ENCODE data around the gene ENPP4.
"Not testable (repeated sequence)": the region's sequence is repeated elsewhere in the genome, so short reads cannot be mapped to it uniquely, and the experiment has no call there.

ENPP4 gene

DNA sequence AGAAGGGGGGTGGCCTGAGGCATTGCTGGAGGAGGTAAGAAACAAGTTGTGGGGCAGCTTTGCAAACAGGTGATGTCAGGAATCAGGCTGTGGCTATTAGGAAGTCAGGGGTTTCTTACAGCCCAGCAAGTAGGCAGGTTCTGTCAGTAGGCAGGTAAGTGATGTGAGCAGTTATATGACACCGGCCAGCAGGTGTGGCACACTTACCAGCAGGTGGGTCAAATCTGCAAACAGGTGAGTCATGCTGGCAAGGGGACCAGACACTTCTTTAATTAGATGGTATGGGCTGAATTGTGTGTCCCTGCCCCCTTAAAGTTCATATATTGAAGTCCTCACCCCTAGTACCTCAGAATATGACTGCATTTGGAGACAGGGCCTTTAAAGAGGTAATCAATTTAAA, 16.4 kb upstream of the ENPP4 start:
- Mint-ChIP-seq H3K4me3 (no peak overlapping the region), H3K27ac (no peak overlapping the region), H3K4me1 (ENCODE audit: low read depth) (no peaks in the 10 kb centered on the region), H3K9me3 (peaks cover 15% of the 10 kb centered on the region), H3K27me3 (no peaks in the 10 kb centered on the region), H3K36me3 (ENCODE audit: low read depth) (no peaks in the 10 kb centered on the region)
- intact Hi-C loops (cut with micrococcal nuclease), result no loop called here

DNA sequence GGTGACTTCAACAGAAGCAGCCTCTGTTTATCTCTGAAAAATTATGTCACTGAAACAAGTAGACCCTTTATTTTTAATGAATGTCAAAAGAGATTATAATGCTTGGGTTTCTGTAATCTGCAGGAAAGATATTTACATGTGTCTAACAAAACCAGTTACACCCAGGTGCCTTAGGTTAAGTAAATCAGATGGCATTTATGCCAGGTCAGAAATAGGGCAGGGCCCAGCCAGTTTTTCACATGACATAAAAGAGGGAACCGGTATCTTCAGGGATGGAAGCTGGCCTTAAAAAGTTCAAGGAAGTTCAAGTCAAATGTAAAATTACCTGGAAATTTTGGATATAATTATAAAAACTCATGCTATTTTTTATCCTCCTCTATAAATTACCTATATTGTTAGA, 14.2 kb upstream of the ENPP4 start:
- H3K36me3 Mint-ChIP-seq (ENCODE audit: low read depth), result no peaks in the 10 kb centered on the region
- H3K27me3 Mint-ChIP-seq, result no peaks in the 10 kb centered on the region
- no peak overlapping the region for H3K4me3 Mint-ChIP-seq
- intact Hi-C loops (cut with micrococcal nuclease), result no loop called here
- H3K9me3 Mint-ChIP-seq, result peaks cover 15% of the 10 kb centered on the region
- H3K27ac Mint-ChIP-seq, result no peak overlapping the region
- H3K4me1 Mint-ChIP-seq (ENCODE audit: low read depth), result no peaks in the 10 kb centered on the region

GRCh38 chr6:46116289-46116688, 13.5 kb upstream of the ENPP4 start:
- H3K36me3 Mint-ChIP-seq (ENCODE audit: low read depth), result no peaks in the 10 kb centered on the region
- H3K4me3 Mint-ChIP-seq, result no peak overlapping the region
- H3K9me3 Mint-ChIP-seq, result peaks cover 13% of the 10 kb centered on the region
- intact Hi-C loops (cut with micrococcal nuclease), result no loop called here
- H3K27me3 Mint-ChIP-seq, result no peaks in the 10 kb centered on the region
- no peak overlapping the region for H3K27ac Mint-ChIP-seq
- H3K4me1 Mint-ChIP-seq (ENCODE audit: low read depth), result no peaks in the 10 kb centered on the region

- no peaks in the 10 kb centered on the region for H3K9me3 Mint-ChIP-seq
- H3K27ac Mint-ChIP-seq, result no peak overlapping the region
- H3K27me3 Mint-ChIP-seq, result no peaks in the 10 kb centered on the region
- H3K4me1 Mint-ChIP-seq (ENCODE audit: low read depth), result no peaks in the 10 kb centered on the region
- intact Hi-C loops (cut with micrococcal nuclease), result no loop called here
- H3K36me3 Mint-ChIP-seq (ENCODE audit: low read depth), result no peaks in the 10 kb centered on the region
- no peak overlapping the region for H3K4me3 Mint-ChIP-seq
Measured at GRCh38 chr6:46118157-46118556, 11.6 kb upstream of the ENPP4 start.

GRCh38 chr6:46118836-46119235, 11.0 kb upstream of the ENPP4 start:
- H3K9me3 Mint-ChIP-seq, result no peaks in the 10 kb centered on the region
- H3K36me3 Mint-ChIP-seq (ENCODE audit: low read depth), result no peaks in the 10 kb centered on the region
- no peak overlapping the region for H3K27ac Mint-ChIP-seq

DNA sequence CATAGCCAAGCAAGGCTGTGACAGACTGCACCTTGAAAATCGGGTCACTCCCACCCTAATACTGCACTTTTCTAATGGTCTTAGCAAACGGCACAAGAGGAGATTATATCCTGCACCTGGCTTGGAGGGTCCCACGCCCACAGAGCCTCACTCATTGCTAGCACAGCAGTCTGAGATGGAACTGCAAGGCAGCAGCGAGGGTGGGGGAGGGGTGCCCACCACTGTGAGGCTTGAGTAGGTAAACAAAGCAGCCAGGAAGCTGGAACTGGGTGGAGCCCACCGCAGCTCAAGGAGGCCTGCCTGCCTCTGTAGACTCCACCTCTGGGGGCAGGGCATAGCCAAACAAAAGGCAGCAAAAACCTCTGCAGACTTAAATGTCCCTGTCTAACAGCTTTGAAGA, 10.1 kb upstream of the ENPP4 start:
- not testable (repeated sequence) for H3K27ac Mint-ChIP-seq, H3K4me3 Mint-ChIP-seq

More at GRCh38 chr6:46118836-46119235, 11.0 kb upstream of the ENPP4 start:
- Mint-ChIP-seq H3K4me1 (ENCODE audit: low read depth) (no peaks in the 10 kb centered on the region), H3K27me3 (no peaks in the 10 kb centered on the region), H3K4me3 (no peak overlapping the region)
- intact Hi-C loops (cut with micrococcal nuclease), result no loop called here

DNA sequence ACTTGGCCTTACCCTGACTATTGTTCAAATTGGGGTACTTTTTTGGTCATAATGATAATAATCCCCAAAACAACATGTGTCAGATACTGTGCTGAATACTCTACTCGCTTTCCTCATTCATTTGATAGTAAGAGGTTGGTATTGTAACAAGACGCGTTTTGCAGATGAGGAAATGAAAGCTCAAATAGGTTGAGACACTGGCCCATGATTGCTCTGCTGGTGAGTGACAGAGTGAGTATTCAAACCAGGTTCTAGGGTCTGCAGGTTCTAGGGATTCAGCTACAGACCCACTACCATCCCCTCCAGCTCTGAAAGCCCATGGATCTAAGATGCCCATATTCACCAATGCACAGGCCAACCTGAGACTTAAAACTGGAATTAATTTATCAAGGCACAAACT, 1.3 kb upstream of the ENPP4 start:
- H3K9me3 Mint-ChIP-seq, result no peaks in the 10 kb centered on the region
- no peak overlapping the region for H3K4me3 Mint-ChIP-seq
- H3K36me3 Mint-ChIP-seq (ENCODE audit: low read depth), result peaks cover 8% of the 10 kb centered on the region
- H3K27me3 Mint-ChIP-seq, result peaks cover 7% of the 10 kb centered on the region
- peaks cover 25% of the 10 kb centered on the region for H3K4me1 Mint-ChIP-seq (ENCODE audit: low read depth)
- intact Hi-C loops (cut with micrococcal nuclease), result no loop called here
- no peak overlapping the region for H3K27ac Mint-ChIP-seq

More for the DNA sequence above, 10.1 kb upstream of the ENPP4 start:
- H3K4me1 Mint-ChIP-seq (ENCODE audit: low read depth); H3K27me3 Mint-ChIP-seq; H3K36me3 Mint-ChIP-seq (ENCODE audit: low read depth); H3K9me3 Mint-ChIP-seq; intact Hi-C loops (cut with micrococcal nuclease): not testable (repeated sequence)

- peaks cover 29% of the 10 kb centered on the region for H3K4me1 Mint-ChIP-seq (ENCODE audit: low read depth)
- H3K4me3 Mint-ChIP-seq, result peak overlapping the region; percentile 90
- intact Hi-C loops (cut with micrococcal nuclease), result no loop called here
- H3K9me3 Mint-ChIP-seq, result no peaks in the 10 kb centered on the region
- peak overlapping the region; percentile 93 for H3K27ac Mint-ChIP-seq
- H3K36me3 Mint-ChIP-seq (ENCODE audit: low read depth), result peaks cover 8% of the 10 kb centered on the region
- peaks cover 7% of the 10 kb centered on the region for H3K27me3 Mint-ChIP-seq
Measured at GRCh38 chr6:46129291-46129628, 529 bp upstream of the ENPP4 start.

- peaks cover 8% of the 10 kb centered on the region for H3K36me3 Mint-ChIP-seq (ENCODE audit: low read depth)
- peaks cover 7% of the 10 kb centered on the region for H3K27me3 Mint-ChIP-seq
- no peaks in the 10 kb centered on the region for H3K9me3 Mint-ChIP-seq
- peak overlapping the region; percentile 90 for H3K4me3 Mint-ChIP-seq
- peak overlapping the region; percentile 93 for H3K27ac Mint-ChIP-seq
- peaks cover 31% of the 10 kb centered on the region for H3K4me1 Mint-ChIP-seq (ENCODE audit: low read depth)
- intact Hi-C loops (cut with micrococcal nuclease), result no loop called here
Measured at GRCh38 chr6:46130666-46131065, 877 bp downstream of the ENPP4 start.

GRCh38 chr6:46131291-46131690, 1.5 kb downstream of the ENPP4 start:
- H3K9me3 Mint-ChIP-seq; intact Hi-C loops (cut with micrococcal nuclease); H3K36me3 Mint-ChIP-seq (ENCODE audit: low read depth); H3K27me3 Mint-ChIP-seq; H3K4me3 Mint-ChIP-seq; H3K27ac Mint-ChIP-seq: not testable (repeated sequence)
- peaks cover 31% of the 10 kb centered on the region for H3K4me1 Mint-ChIP-seq (ENCODE audit: low read depth)

GRCh38 chr6:46134216-46134615, 4.4 kb downstream of the ENPP4 start:
- Mint-ChIP-seq H3K27ac (no peak overlapping the region), H3K36me3 (ENCODE audit: low read depth) (peaks cover 8% of the 10 kb centered on the region), H3K9me3 (no peaks in the 10 kb centered on the region), H3K4me1 (ENCODE audit: low read depth) (peaks cover 30% of the 10 kb centered on the region), H3K27me3 (peaks cover 7% of the 10 kb centered on the region), H3K4me3 (no peak overlapping the region)
- intact Hi-C loops (cut with micrococcal nuclease), result no loop called here

DNA sequence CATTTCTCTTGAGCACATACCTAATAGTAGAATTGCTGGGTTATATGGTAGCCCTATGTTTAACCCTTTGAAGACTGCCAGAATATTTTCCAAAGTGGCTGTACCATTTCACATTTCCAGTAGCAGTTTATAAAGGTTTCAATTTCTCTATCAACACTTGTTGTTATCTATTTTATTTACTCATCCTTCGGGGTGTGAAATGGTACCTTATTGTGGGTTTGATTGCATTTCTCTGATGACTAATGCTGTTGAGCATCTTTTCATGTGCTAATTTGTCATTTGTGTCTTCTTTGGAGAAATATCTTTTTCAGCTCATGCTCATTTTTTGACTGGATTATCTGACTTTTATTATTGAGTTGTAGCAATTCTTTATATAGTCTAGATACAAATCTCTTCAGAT, 5.4 kb downstream of the ENPP4 start:
- no peak overlapping the region for H3K27ac Mint-ChIP-seq
- peaks cover under 1% of the 10 kb centered on the region for H3K27me3 Mint-ChIP-seq
- H3K4me1 Mint-ChIP-seq (ENCODE audit: low read depth), result peaks cover 22% of the 10 kb centered on the region
- intact Hi-C loops (cut with micrococcal nuclease), result no loop called here
- peaks cover 2% of the 10 kb centered on the region for H3K36me3 Mint-ChIP-seq (ENCODE audit: low read depth)
- no peaks in the 10 kb centered on the region for H3K9me3 Mint-ChIP-seq
- no peak overlapping the region for H3K4me3 Mint-ChIP-seq

DNA sequence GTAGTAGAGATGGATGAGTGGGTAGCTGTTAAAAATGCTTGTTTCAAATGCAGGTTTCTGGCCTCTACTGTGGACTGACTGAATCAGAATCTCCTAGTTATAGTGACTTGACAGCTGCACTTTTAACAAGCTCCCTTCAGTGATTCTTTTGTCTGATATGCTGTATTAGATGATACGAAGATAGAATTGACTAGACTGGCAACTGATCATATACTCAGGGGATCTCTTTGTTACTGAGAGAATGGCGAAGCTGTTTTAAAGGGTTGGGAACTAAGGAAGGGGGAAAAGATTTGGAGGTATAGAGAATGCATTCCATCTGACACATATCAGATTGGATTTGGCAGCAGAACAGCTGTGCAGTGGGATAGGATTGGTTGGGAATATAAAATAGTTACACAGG, 7.0 kb downstream of the ENPP4 start:
- peaks cover 18% of the 10 kb centered on the region for H3K4me1 Mint-ChIP-seq (ENCODE audit: low read depth)
- no peaks in the 10 kb centered on the region for H3K27me3 Mint-ChIP-seq
- intact Hi-C loops (cut with micrococcal nuclease), result no loop called here
- no peaks in the 10 kb centered on the region for H3K36me3 Mint-ChIP-seq (ENCODE audit: low read depth)
- no peak overlapping the region for H3K27ac Mint-ChIP-seq
- no peak overlapping the region for H3K4me3 Mint-ChIP-seq
- no peaks in the 10 kb centered on the region for H3K9me3 Mint-ChIP-seq

GRCh38 chr6:46137387-46137786, 7.6 kb downstream of the ENPP4 start:
- peaks cover 18% of the 10 kb centered on the region for H3K4me1 Mint-ChIP-seq (ENCODE audit: low read depth)
- no peaks in the 10 kb centered on the region for H3K36me3 Mint-ChIP-seq (ENCODE audit: low read depth)
- intact Hi-C loops (cut with micrococcal nuclease), result no loop called here
- H3K27me3 Mint-ChIP-seq, result no peaks in the 10 kb centered on the region
- H3K9me3 Mint-ChIP-seq, result no peaks in the 10 kb centered on the region
- no peak overlapping the region for H3K27ac Mint-ChIP-seq
- H3K4me3 Mint-ChIP-seq, result no peak overlapping the region

- H3K27ac Mint-ChIP-seq, result no peak overlapping the region
- H3K36me3 Mint-ChIP-seq (ENCODE audit: low read depth), result no peaks in the 10 kb centered on the region
- peaks cover 12% of the 10 kb centered on the region for H3K4me1 Mint-ChIP-seq (ENCODE audit: low read depth)
- H3K9me3 Mint-ChIP-seq, result no peaks in the 10 kb centered on the region
- H3K4me3 Mint-ChIP-seq, result no peak overlapping the region
- intact Hi-C loops (cut with micrococcal nuclease), result no loop called here
- no peaks in the 10 kb centered on the region for H3K27me3 Mint-ChIP-seq
Measured at GRCh38 chr6:46138281-46138680, 8.5 kb downstream of the ENPP4 start.

- H3K27me3 Mint-ChIP-seq, result no peaks in the 10 kb centered on the region
- H3K4me3 Mint-ChIP-seq, result no peak overlapping the region
- H3K9me3 Mint-ChIP-seq, result no peaks in the 10 kb centered on the region
- no peaks in the 10 kb centered on the region for H3K36me3 Mint-ChIP-seq (ENCODE audit: low read depth)
- no peaks in the 10 kb centered on the region for H3K4me1 Mint-ChIP-seq (ENCODE audit: low read depth)
- no peak overlapping the region for H3K27ac Mint-ChIP-seq
- intact Hi-C loops (cut with micrococcal nuclease), result no loop called here
Measured at GRCh38 chr6:46144270-46144669, 14.5 kb downstream of the ENPP4 start.

All from dendritic cell treated with granulocyte-macrophage colony-stimulating factor and Interleukin-4, amounts not matched to agents 40 ng/mL and 50 ng/mL, for 4 days (primary cell).